ENCODE measurements around the gene PCDHGC3.
"Not testable (repeated sequence)": the region's sequence is repeated elsewhere in the genome, so short reads cannot be mapped to it uniquely, and the experiment has no call there.

The PCDHGC3 gene

DNA sequence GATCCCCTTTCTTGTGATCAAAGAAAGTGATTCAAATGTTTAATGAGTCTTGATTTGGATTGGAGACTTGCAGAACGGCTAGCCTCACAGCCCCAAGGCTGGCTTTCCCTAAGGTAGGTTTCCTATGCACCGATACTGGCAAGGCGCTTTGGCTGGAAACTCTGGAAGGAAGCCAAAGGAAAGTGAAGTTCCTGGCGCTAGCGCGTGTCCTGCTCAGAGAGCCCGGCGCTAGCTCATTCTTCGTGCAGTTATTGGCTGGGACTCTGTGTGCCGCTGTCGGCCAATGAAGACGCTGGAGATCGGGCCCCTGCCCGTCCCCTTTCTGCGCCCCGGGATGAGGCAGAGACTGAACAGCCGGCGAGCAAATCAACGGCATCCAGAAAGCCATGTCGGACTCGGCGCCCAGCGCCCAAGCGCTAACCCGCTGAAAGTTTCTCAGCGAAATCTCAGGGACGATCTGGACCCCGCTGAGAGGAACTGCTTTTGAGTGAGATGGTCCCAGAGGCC is at the start of gene PCDHGC3:
TSS of gene PCDHGC3 (plus strand) at position 342 of the 507 bp plus-strand sequence. CDS start at position 493, 151 bp downstream.
- DNase-seq (ENCODE audit: low read depth) = no peak

DNA sequence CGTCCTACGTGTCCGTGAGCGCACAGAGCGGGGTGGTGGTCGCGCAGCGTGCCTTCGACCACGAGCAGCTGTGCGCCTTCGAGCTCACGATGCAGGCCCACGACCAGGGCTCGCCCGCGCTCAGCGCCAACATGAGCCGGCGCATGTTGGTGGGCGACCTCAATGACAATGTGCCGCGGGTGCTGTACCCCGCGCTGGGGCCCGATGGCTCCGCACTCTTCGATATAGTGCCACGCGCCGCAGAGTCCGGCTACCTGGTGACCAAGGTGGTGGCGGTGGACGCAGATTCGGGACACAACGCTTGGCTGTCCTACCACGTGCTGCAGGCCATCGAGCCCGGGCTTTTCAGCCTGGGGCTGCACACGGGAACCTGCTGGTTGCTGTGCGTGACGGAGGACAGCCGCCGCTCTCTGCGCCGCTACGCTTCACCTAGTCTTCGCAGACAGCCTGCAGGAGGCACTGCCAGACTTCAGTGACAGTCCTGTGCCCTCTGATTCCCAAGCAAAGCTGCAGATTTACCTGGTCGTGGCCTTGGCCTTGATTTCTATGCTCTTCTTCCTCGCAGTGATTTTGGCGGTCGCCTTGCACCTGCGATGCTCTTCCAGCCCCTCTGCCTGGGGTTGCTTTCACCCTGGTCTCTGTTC is 47.9 kb upstream of the PCDHGC3 start:
- DNase-seq (ENCODE audit: low read depth) = no peak

- no peak for DNase-seq (ENCODE audit: low read depth)
These were observed 45.2 kb upstream of the PCDHGC3 start, which contains the start of gene PCDHGA12 for GRCh38 chr5:141430332-141431113. TSS of gene PCDHGA12 (plus strand) at chr5:141430507. CDS start at chr5:141430760, 253 bp downstream.

DNA sequence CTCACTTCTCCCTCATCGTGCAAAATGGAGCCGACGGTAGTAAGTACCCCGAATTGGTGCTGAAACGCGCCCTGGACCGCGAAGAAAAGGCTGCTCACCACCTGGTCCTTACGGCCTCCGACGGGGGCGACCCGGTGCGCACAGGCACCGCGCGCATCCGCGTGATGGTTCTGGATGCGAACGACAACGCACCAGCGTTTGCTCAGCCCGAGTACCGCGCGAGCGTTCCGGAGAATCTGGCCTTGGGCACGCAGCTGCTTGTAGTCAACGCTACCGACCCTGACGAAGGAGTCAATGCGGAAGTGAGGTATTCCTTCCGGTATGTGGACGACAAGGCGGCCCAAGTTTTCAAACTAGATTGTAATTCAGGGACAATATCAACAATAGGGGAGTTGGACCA is 44.5 kb upstream of the PCDHGC3 start:
- DNase-seq (ENCODE audit: low read depth) = no peak

GRCh38 chr5:141432308-141432707 is 43.5 kb upstream of the PCDHGC3 start:
- DNase-seq (ENCODE audit: low read depth) = not testable (repeated sequence)

DNA sequence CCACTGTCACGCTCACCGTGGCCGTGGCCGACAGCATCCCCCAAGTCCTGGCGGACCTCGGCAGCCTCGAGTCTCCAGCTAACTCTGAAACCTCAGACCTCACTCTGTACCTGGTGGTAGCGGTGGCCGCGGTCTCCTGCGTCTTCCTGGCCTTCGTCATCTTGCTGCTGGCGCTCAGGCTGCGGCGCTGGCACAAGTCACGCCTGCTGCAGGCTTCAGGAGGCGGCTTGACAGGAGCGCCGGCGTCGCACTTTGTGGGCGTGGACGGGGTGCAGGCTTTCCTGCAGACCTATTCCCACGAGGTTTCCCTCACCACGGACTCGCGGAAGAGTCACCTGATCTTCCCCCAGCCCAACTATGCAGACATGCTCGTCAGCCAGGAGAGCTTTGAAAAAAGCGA is 43.0 kb upstream of the PCDHGC3 start:
- not testable (repeated sequence) for DNase-seq (ENCODE audit: low read depth)

- no peak for DNase-seq (ENCODE audit: low read depth)
These were observed 41.8 kb upstream of the PCDHGC3 start for GRCh38 chr5:141434006-141434405.

- DNase-seq (ENCODE audit: low read depth) = no peak
These were observed 38.5 kb upstream of the PCDHGC3 start for GRCh38 chr5:141437221-141437620.

GRCh38 chr5:141439411-141440141 is 36.2 kb upstream of the PCDHGC3 start:
- no peak for DNase-seq (ENCODE audit: low read depth)

GRCh38 chr5:141440341-141440740 is 35.4 kb upstream of the PCDHGC3 start:
- DNase-seq (ENCODE audit: low read depth) = no peak

GRCh38 chr5:141441571-141442170 is 34.1 kb upstream of the PCDHGC3 start:
- no peak for DNase-seq (ENCODE audit: low read depth)

GRCh38 chr5:141465351-141465750 is 10.4 kb upstream of the PCDHGC3 start:
- no peak for DNase-seq (ENCODE audit: low read depth)

DNA sequence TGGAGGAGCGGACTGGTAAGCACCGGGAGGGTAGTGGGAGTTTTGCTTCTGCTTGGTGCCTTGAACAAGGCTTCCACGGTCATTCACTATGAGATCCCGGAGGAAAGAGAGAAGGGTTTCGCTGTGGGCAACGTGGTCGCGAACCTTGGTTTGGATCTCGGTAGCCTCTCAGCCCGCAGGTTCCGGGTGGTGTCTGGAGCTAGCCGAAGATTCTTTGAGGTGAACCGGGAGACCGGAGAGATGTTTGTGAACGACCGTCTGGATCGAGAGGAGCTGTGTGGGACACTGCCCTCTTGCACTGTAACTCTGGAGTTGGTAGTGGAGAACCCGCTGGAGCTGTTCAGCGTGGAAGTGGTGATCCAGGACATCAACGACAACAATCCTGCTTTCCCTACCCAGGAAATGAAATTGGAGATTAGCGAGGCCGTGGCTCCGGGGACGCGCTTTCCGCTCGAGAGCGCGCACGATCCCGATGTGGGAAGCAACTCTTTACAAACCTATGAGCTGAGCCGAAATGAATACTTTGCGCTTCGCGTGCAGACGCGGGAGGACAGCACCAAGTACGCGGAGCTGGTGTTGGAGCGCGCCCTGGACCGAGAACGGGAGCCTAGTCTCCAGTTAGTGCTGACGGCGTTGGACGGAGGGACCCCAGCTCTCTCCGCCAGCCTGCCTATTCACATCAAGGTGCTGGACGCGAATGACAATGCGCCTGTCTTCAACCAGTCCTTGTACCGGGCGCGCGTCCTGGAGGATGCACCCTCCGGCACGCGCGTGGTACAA is 556 bp downstream of the PCDHGC3 start:
- DNase-seq (ENCODE audit: low read depth) = no peak

DNA sequence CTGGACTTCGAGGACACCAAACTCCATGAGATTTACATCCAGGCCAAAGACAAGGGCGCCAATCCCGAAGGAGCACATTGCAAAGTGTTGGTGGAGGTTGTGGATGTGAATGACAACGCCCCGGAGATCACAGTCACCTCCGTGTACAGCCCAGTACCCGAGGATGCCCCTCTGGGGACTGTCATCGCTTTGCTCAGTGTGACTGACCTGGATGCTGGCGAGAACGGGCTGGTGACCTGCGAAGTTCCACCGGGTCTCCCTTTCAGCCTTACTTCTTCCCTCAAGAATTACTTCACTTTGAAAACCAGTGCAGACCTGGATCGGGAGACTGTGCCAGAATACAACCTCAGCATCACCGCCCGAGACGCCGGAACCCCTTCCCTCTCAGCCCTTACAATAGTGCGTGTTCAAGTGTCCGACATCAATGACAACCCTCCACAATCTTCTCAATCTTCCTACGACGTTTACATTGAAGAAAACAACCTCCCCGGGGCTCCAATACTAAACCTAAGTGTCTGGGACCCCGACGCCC is 1.3 kb downstream of the PCDHGC3 start:
- DNase-seq (ENCODE audit: low read depth) = no peak

DNA sequence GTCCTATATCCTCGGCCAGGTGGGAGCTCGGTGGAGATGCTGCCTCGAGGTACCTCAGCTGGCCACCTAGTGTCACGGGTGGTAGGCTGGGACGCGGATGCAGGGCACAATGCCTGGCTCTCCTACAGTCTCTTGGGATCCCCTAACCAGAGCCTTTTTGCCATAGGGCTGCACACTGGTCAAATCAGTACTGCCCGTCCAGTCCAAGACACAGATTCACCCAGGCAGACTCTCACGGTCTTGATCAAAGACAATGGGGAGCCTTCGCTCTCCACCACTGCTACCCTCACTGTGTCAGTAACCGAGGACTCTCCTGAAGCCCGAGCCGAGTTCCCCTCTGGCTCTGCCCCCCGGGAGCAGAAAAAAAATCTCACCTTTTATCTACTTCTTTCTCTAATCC is 2.0 kb downstream of the PCDHGC3 start:
- no peak for DNase-seq (ENCODE audit: low read depth)

DNA sequence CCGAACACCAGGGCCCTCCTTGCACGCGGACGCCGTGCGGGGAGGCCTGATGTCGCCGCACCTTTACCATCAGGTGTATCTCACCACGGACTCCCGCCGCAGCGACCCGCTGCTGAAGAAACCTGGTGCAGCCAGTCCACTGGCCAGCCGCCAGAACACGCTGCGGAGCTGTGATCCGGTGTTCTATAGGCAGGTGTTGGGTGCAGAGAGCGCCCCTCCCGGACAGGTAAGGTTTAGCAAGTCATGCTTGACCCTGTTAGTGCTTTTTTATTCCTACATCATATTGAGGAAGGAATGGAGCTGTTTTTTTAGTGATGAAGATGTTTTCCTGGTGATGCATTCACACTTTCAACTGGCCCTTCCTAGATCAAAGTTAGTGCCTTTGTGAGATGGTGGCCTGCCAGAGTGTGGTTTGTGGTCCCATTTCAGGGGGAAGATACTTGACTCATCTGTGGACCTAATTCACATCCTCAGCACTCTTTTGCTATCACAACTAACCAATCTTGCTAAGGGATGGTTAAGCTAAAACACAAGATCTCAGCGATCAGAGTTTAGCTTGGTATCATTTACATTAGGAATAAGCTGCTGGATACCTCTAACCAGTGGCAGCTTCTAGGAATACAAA is 2.7 kb downstream of the PCDHGC3 start:
- DNase-seq (ENCODE audit: low read depth) = no peak

DNA sequence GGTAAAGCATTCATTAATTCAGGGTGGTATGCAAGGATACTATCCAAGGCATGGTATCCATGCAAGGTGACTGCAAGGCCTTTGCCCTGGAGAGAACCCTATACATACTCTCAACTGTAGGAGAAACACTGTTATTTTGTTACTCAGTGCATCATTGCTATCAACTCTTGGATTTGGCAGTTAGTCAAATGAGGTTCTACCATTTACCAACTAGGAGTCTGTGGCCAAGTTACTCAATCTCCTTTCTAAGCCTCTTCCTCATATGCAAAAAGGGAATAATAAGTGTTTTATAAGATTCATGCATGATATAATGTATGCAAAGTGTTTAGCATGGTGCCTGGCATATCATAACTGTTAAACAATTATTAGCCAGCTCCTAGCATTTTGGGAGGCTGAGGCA is 4.0 kb downstream of the PCDHGC3 start:
- DNase-seq (ENCODE audit: low read depth) = no peak

DNA sequence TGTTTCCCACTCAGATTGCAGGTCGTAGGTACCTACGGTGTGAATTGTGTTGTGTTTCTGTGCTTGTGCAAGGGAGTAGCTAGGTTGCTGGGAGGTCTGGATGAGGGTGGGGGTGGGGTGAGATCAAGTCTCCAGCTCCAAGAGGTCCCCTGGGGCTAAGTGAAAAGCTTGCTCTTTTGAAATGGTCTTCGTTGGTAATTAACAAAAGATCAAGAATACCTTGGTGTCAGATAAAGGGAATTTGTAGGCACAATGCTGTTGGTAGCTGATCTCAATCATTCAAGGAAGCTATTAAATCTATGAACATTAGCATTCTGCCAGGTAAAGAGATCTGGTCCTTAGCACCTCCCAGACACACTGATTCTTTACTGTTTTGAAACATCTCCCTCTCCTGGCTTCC is 8.1 kb downstream of the PCDHGC3 start:
- DNase-seq (ENCODE audit: low read depth) = no peak

DNA sequence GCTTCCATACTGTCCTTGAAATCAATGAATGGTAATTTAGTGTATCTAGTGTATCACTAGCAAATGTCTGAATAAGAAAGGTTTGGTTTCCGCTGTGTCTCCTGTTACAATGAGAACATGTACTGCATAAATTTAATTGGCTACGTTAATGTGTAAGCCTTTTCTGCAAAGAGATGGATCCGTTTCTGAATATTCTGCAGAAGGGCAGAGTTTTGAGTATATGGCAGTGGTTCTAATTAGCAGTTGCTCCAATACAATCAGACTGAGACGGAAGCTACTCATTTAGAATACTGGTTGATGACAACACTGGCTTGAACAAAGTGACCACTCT is 8.5 kb downstream of the PCDHGC3 start:
- DNase-seq (ENCODE audit: low read depth) = no peak

DNA sequence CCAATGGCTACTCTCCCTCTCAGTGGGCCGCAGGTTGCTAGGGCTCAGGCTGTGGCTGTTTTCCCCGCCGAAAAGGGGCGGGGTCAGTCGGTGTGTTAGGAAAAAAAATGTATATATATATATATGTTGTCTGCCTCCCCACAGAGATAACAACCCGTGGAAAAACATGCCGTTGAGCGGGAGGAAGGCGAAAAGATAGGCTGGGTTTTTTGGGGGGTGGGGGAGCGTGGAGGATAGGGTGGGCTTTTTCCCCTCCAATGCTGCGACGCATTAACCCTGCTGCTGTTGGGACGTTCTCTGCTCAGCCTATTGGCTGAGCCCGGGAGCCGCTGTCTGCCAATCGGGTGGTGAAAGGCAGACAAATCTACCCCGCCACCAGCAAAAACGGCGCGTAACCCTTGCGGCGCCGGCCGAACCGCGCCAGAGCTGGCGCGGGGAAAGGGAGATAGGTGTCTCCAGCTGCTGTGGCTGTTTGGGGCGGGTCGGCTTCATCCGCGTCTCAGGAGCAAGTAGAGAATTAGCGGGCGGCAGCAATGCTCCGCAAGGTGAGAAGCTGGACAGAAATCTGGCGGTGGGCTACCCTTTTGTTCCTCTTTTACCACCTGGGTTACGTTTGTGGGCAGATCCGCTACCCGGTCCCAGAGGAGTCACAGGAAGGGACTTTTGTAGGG is 9.0 kb downstream of the PCDHGC3 start, which contains the start of gene PCDHGC4:
TSS of gene PCDHGC4 (plus strand) at position 390 of the 671 bp plus-strand sequence. CDS start at position 534, 144 bp downstream.
- no peak for DNase-seq (ENCODE audit: low read depth)
